Measurements from ENCODE around the gene CHST7.

DNA sequence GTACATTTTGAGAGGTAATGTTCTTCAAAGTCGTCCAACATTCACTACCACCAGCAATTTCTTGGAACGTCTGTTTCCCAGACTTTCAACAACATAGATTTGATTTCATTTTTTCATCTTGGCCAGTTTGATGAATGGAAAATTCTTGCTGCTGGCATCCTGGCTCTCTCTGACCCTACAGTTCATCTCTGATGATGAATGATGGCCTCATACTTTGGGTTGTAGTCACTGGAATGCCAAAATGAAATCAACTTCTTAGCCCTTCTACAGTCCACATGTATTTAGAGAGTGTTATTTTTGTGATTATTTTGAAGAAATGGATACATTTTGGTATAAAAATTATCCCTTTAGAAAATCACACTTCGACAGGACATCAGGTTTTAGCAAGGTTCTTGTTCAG lies 8.8 kb downstream of the CHST7 start:
- TF ChIP-seq CTCF (IDR thresholded peaks at IDR 0.05) (no peak), EZH2 (IDR thresholded peaks at IDR 0.05; ENCODE audit: borderline replicate concordance, insufficient read depth, low read depth, low read length, poor library complexity, severe bottlenecking) (no peak)
